Measurements from ENCODE around the gene FBLN1. TPM values are rescaled to one million over a fixed set of nuclear protein-coding genes. Genes with fewer than 3 reads are reported as not detected.

FBLN1 gene
- total RNA-seq, 1 experiment from 2014 or later = 28.6 TPM

- no peak overlapping the region for H3K4me3 Mint-ChIP-seq (ENCODE audit: low read depth, unreplicated experiment)
- no peaks in the 10 kb centered on the region for H3K4me1 Mint-ChIP-seq (ENCODE audit: low read depth, unreplicated experiment)
- CTCF ChIA-PET = no interaction called here
- H3K27me3 Mint-ChIP-seq (ENCODE audit: unreplicated experiment) = no peaks in the 10 kb centered on the region
- no TSS peak for BruUV-seq (replicated peaks)
- H3K27ac Mint-ChIP-seq (ENCODE audit: unreplicated experiment) = no peak overlapping the region
- intact Hi-C loops (cut with micrococcal nuclease; ENCODE audit: unreplicated experiment) = no loop called here
- H3K9me3 Mint-ChIP-seq (ENCODE audit: low read depth, unreplicated experiment) = no peaks in the 10 kb centered on the region
- TF ChIP-seq, protein P1, sequence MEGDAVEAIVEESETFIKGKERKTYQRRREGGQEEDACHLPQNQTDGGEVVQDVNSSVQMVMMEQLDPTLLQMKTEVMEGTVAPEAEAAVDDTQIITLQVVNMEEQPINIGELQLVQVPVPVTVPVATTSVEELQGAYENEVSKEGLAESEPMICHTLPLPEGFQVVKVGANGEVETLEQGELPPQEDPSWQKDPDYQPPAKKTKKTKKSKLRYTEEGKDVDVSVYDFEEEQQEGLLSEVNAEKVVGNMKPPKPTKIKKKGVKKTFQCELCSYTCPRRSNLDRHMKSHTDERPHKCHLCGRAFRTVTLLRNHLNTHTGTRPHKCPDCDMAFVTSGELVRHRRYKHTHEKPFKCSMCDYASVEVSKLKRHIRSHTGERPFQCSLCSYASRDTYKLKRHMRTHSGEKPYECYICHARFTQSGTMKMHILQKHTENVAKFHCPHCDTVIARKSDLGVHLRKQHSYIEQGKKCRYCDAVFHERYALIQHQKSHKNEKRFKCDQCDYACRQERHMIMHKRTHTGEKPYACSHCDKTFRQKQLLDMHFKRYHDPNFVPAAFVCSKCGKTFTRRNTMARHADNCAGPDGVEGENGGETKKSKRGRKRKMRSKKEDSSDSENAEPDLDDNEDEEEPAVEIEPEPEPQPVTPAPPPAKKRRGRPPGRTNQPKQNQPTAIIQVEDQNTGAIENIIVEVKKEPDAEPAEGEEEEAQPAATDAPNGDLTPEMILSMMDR (IDR thresholded peaks at IDR 0.05; ENCODE audit: unreplicated experiment) = no peak
- DNase-seq = no peak
- no peaks in the 10 kb centered on the region for H3K36me3 Mint-ChIP-seq (ENCODE audit: insufficient read depth, unreplicated experiment)
Measured at GRCh38 chr22:45499746-45500145, 2.9 kb upstream of the FBLN1 start.

DNA sequence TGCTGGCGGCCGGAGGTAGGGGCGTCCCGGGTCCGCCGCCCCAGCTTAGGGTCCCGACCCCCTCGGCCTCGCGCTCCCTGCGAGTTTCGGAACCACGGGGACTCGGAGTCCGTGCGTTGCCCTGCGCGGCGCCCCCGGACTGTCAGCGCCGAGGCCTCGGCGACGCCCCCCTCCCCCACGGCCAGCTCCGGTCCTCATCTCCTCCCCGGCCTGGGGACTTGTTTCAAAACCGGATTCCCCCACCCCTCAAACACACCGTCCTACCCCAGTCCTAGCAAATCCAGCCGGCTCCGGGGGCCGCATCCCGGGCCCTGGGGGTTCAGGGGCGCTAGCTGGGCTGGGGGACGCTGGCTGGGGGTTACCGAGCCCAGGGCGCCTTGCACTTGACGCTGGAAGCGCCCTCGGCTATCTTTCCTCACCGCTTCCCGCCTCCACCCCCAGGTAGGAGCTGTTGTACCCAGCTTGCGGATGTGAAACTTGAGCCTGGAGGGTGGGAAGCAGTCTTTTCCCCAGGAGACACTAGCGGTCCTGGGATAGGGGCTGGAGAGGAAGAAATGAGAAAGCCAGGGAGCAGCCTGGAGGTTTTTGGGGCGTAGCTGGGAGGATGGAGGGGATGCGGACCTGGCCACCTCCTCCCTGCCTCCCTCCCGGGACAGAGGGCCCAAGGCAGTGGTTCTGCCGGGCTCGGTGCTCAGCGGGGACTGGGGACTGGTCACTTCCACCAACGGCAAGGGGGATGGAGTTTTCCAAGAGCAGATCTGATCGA is 550 bp downstream of the FBLN1 start:
- TF ChIP-seq, protein P1 (IDR thresholded peaks at IDR 0.05; ENCODE audit: unreplicated experiment) = no peak
- no TSS peak for BruUV-seq (replicated peaks)
- no peaks in the 10 kb centered on the region for H3K9me3 Mint-ChIP-seq (ENCODE audit: low read depth, unreplicated experiment)
- H3K36me3 Mint-ChIP-seq (ENCODE audit: insufficient read depth, unreplicated experiment) = no peaks in the 10 kb centered on the region
- H3K4me1 Mint-ChIP-seq (ENCODE audit: low read depth, unreplicated experiment) = no peaks in the 10 kb centered on the region
- CTCF ChIA-PET = no interaction called here
- H3K27me3 Mint-ChIP-seq (ENCODE audit: unreplicated experiment) = peaks cover under 1% of the 10 kb centered on the region
- H3K27ac Mint-ChIP-seq (ENCODE audit: unreplicated experiment) = no peak overlapping the region
- peak overlapping the region; percentile 46 for H3K4me3 Mint-ChIP-seq (ENCODE audit: low read depth, unreplicated experiment)
- DNase-seq = no peak
- intact Hi-C loops (cut with micrococcal nuclease; ENCODE audit: unreplicated experiment) = no loop called here

GRCh38 chr22:45503816-45504372 is 1.2 kb downstream of the FBLN1 start:
- Mint-ChIP-seq H3K9me3 (ENCODE audit: low read depth, unreplicated experiment) (no peaks in the 10 kb centered on the region), H3K27ac (ENCODE audit: unreplicated experiment) (no peak overlapping the region), H3K27me3 (ENCODE audit: unreplicated experiment) (peaks cover 7% of the 10 kb centered on the region), H3K4me3 (ENCODE audit: low read depth, unreplicated experiment) (peak overlapping the region; percentile 46), H3K4me1 (ENCODE audit: low read depth, unreplicated experiment) (no peaks in the 10 kb centered on the region), H3K36me3 (ENCODE audit: insufficient read depth, unreplicated experiment) (no peaks in the 10 kb centered on the region)
- CTCF ChIA-PET = no interaction called here
- no peak for DNase-seq
- intact Hi-C loops (cut with micrococcal nuclease; ENCODE audit: unreplicated experiment) = no loop called here
- TF ChIP-seq, protein P1 (IDR thresholded peaks at IDR 0.05; ENCODE audit: unreplicated experiment) = no peak
- BruUV-seq (replicated peaks) = no TSS peak

DNA sequence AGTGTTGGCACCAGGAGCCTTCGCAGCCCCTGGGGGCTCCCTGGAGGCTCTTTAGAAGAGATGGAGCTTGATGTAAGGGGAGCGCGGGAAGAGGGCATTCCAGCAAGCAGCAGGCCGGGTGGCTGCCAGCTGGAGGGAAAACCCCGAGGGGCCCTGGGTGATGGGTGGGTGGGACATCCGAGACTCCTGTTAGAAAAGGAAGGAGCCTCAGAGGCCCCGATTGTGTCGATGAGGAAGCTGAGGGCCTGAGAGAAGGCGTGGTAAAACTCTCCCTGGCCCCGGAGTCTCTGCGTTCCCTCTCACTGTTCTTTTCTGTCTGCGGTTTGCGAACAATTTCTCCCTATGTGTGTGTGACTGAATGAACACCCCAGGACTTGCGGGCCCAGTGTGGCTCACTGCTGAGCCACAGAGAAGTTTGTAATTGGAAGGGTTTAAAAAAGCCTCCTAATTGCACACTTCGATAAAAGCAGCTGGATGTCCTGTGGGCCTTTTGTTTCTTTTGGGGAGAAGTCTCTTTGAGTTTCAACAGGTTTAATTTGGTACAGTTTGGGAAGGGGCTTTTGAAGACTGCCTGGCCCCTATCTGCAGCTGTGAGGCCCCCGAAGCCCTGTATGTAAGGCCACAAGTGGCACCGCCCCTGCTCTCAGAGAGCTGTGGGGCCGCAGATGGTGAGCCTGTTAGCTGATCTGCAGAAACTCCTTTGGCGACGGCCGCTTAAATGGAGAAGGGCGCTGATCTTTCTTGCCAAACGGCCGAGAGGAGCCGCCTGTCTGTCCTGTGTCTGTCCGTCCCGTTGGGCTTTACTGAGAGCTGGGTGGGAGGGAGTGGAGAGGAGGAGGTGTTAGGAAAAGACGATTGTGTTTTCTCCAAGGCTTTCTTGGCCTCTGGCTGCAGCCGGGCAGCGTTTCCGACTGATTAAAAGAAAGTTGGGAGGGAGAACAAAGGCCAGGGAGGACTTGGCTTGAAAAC is 2.0 kb downstream of the FBLN1 start:
- intact Hi-C loops (cut with micrococcal nuclease; ENCODE audit: unreplicated experiment) = no loop called here
- no TSS peak for BruUV-seq (replicated peaks)
- no peak overlapping the region for H3K4me3 Mint-ChIP-seq (ENCODE audit: low read depth, unreplicated experiment)
- H3K9me3 Mint-ChIP-seq (ENCODE audit: low read depth, unreplicated experiment) = no peaks in the 10 kb centered on the region
- CTCF ChIA-PET = no interaction called here
- H3K27me3 Mint-ChIP-seq (ENCODE audit: unreplicated experiment) = peaks cover 12% of the 10 kb centered on the region
- no peaks in the 10 kb centered on the region for H3K36me3 Mint-ChIP-seq (ENCODE audit: insufficient read depth, unreplicated experiment)
- H3K27ac Mint-ChIP-seq (ENCODE audit: unreplicated experiment) = no peak overlapping the region
- no peak for DNase-seq
- TF ChIP-seq, protein P1 (IDR thresholded peaks at IDR 0.05; ENCODE audit: unreplicated experiment) = no peak
- no peaks in the 10 kb centered on the region for H3K4me1 Mint-ChIP-seq (ENCODE audit: low read depth, unreplicated experiment)
